ENCODE data around the gene USP48.

GRCh38 chr1:21705303-21705980 is 77.5 kb downstream of the USP48 start:
- TF ChIP-seq, protein P1, sequence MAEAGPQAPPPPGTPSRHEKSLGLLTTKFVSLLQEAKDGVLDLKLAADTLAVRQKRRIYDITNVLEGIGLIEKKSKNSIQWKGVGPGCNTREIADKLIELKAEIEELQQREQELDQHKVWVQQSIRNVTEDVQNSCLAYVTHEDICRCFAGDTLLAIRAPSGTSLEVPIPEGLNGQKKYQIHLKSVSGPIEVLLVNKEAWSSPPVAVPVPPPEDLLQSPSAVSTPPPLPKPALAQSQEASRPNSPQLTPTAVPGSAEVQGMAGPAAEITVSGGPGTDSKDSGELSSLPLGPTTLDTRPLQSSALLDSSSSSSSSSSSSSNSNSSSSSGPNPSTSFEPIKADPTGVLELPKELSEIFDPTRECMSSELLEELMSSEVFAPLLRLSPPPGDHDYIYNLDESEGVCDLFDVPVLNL (IDR thresholded peaks at IDR 0.05; ENCODE audit: low read depth, low read length) = no peak
- TF ChIP-seq POLR2A (IDR thresholded peaks at IDR 0.05; ENCODE audit: low read depth, low read length) (no peak), ATF3 (IDR thresholded peaks at IDR 0.05; ENCODE audit: borderline replicate concordance, extremely low read depth, low read depth, low read length) (no peak), CBX5 (IDR thresholded peaks at IDR 0.05; ENCODE audit: low read depth) (no peak), PAX8 (IDR thresholded peaks at IDR 0.05) (no peak), PBX3 (IDR thresholded peaks at IDR 0.05; ENCODE audit: insufficient replicate concordance, low read depth, low read length) (no peak), E2F8 (IDR thresholded peaks at IDR 0.05; ENCODE audit: low read depth, partially characterized antibody) (no peak), TAF1 (IDR thresholded peaks at IDR 0.05; ENCODE audit: borderline replicate concordance, low read depth, low read length) (no peak)
- TF ChIP-seq, protein P2, sequence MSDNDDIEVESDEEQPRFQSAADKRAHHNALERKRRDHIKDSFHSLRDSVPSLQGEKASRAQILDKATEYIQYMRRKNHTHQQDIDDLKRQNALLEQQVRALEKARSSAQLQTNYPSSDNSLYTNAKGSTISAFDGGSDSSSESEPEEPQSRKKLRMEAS (IDR thresholded peaks at IDR 0.05; ENCODE audit: low read depth, low read length) = no peak
- TF ChIP-seq, protein P3, sequence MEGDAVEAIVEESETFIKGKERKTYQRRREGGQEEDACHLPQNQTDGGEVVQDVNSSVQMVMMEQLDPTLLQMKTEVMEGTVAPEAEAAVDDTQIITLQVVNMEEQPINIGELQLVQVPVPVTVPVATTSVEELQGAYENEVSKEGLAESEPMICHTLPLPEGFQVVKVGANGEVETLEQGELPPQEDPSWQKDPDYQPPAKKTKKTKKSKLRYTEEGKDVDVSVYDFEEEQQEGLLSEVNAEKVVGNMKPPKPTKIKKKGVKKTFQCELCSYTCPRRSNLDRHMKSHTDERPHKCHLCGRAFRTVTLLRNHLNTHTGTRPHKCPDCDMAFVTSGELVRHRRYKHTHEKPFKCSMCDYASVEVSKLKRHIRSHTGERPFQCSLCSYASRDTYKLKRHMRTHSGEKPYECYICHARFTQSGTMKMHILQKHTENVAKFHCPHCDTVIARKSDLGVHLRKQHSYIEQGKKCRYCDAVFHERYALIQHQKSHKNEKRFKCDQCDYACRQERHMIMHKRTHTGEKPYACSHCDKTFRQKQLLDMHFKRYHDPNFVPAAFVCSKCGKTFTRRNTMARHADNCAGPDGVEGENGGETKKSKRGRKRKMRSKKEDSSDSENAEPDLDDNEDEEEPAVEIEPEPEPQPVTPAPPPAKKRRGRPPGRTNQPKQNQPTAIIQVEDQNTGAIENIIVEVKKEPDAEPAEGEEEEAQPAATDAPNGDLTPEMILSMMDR (IDR thresholded peaks at IDR 0.05 in 2 of 3, conservative IDR thresholded peaks at IDR 0.05 in 1 of 3; ENCODE audit: control insufficient read depth in 2 of 3, extremely low read depth in 1 of 3, insufficient read depth in 1 of 3, low read depth in 3 of 3, low read length in 3 of 3) = no peak

Data from GM12878 (cell line).